T-helper 22 cell (primary cell): Measurements from ENCODE around the gene DCC.

Experiments
- DNase-seq: peaks from one replicate; pipeline ENCODE4 v3.0.0-alpha.2; 2020; ENCODE audit warnings: low read depth

The DCC gene

GRCh38 chr18:52339891-52340371 lies at the start of gene DCC:
Gene DCC, plus strand, starts transcription at chr18:52340197. Its CDS starts 591 bp downstream, at chr18:52340788.
- DNase-seq, result no peak

GRCh38 chr18:52310651-52311050 lies 29.3 kb upstream of the DCC start:
- DNase-seq, result no peak

GRCh38 chr18:52311331-52311730 lies 28.7 kb upstream of the DCC start:
- DNase-seq, result no peak

GRCh38 chr18:52312346-52312745 lies 27.7 kb upstream of the DCC start:
- DNase-seq, result no peak

GRCh38 chr18:52313213-52313612 lies 26.8 kb upstream of the DCC start:
- no peak for DNase-seq

- no peak for DNase-seq
Measured at GRCh38 chr18:52319424-52319983, 20.5 kb upstream of the DCC start.

GRCh38 chr18:52322307-52322706 lies 17.7 kb upstream of the DCC start:
- no peak for DNase-seq

GRCh38 chr18:52323802-52324201 lies 16.2 kb upstream of the DCC start:
- DNase-seq, result no peak

- no peak for DNase-seq
Measured at GRCh38 chr18:52325997-52326396, 14.0 kb upstream of the DCC start.

- DNase-seq, result no peak
Measured at GRCh38 chr18:52333860-52334259, 6.1 kb upstream of the DCC start.

- DNase-seq, result no peak
Measured at GRCh38 chr18:52334307-52334706, 5.7 kb upstream of the DCC start.

- DNase-seq, result no peak
Measured at GRCh38 chr18:52334896-52335295, 5.1 kb upstream of the DCC start.

- no peak for DNase-seq
Measured at GRCh38 chr18:52337276-52337675, 2.7 kb upstream of the DCC start.

GRCh38 chr18:52340406-52341102 lies 557 bp downstream of the DCC start:
- no peak for DNase-seq

- no peak for DNase-seq
Measured at GRCh38 chr18:52341103-52341432, 1.1 kb downstream of the DCC start.

- no peak for DNase-seq
Measured at GRCh38 chr18:52341608-52342381, 1.8 kb downstream of the DCC start.

GRCh38 chr18:52342456-52342855 lies 2.5 kb downstream of the DCC start:
- no peak for DNase-seq

GRCh38 chr18:52343138-52343537 lies 3.1 kb downstream of the DCC start:
- no peak for DNase-seq

GRCh38 chr18:52343731-52344340 lies 3.8 kb downstream of the DCC start:
- DNase-seq, result no peak

- no peak for DNase-seq
Measured at GRCh38 chr18:52344881-52345280, 4.9 kb downstream of the DCC start.

GRCh38 chr18:52345428-52345827 lies 5.4 kb downstream of the DCC start:
- DNase-seq, result no peak

- DNase-seq, result no peak
Measured at GRCh38 chr18:52348209-52348608, 8.2 kb downstream of the DCC start.

GRCh38 chr18:52349498-52349897 lies 9.5 kb downstream of the DCC start:
- no peak for DNase-seq
